GM06990 (cell line): ENCODE measurements around the gene CXorf58.
A peak's percentile ranks its signal among the peaks of the same experiment; 100 is the strongest.

Source experiments
- DNase-seq: peaks from one replicate; pipeline ENCODE4 v3.0.0-alpha.2; 2011; ENCODE audit not compliant: insufficient read length; ENCODE audit errors: extremely low read depth
- H3K27me3 ChIP-seq: replicated peaks from 2 replicates; pipeline ENCODE4 v1.6.0; 2011; ENCODE audit warnings: low read length; ENCODE audit not compliant: control insufficient read depth, insufficient read depth
- H3K36me3 ChIP-seq: 2 replicates; pipeline ENCODE4 v1.5.1; 2011; ENCODE audit warnings: low read length; ENCODE audit not compliant: control insufficient read depth, insufficient read depth
- H3K4me3 ChIP-seq: replicated peaks from 2 replicates; pipeline ENCODE4 v1.5.1; 2011; ENCODE audit warnings: low read depth, mild to moderate bottlenecking, control low read depth, low read length
- TF ChIP-seq, protein P1 (sequence below): IDR thresholded peaks from 2 replicates; pipeline ENCODE4 v1.5.1; 2011; ENCODE audit warnings: low read length, control low read depth, mild to moderate bottlenecking, inconsistent platforms; ENCODE audit not compliant: insufficient read depth, poor library complexity, severe bottlenecking

The CXorf58 gene

GRCh38 chrX:23907111-23907497 lies 702 bp upstream of the CXorf58 start:
- Histone ChIP-seq H3K4me3 (peak overlapping the region; percentile 73), H3K36me3 (no peaks in the 10 kb centered on the region), H3K27me3 (no peaks in the 10 kb centered on the region)
- no peak for DNase-seq
- TF ChIP-seq, protein P1, sequence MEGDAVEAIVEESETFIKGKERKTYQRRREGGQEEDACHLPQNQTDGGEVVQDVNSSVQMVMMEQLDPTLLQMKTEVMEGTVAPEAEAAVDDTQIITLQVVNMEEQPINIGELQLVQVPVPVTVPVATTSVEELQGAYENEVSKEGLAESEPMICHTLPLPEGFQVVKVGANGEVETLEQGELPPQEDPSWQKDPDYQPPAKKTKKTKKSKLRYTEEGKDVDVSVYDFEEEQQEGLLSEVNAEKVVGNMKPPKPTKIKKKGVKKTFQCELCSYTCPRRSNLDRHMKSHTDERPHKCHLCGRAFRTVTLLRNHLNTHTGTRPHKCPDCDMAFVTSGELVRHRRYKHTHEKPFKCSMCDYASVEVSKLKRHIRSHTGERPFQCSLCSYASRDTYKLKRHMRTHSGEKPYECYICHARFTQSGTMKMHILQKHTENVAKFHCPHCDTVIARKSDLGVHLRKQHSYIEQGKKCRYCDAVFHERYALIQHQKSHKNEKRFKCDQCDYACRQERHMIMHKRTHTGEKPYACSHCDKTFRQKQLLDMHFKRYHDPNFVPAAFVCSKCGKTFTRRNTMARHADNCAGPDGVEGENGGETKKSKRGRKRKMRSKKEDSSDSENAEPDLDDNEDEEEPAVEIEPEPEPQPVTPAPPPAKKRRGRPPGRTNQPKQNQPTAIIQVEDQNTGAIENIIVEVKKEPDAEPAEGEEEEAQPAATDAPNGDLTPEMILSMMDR = no peak

DNA sequence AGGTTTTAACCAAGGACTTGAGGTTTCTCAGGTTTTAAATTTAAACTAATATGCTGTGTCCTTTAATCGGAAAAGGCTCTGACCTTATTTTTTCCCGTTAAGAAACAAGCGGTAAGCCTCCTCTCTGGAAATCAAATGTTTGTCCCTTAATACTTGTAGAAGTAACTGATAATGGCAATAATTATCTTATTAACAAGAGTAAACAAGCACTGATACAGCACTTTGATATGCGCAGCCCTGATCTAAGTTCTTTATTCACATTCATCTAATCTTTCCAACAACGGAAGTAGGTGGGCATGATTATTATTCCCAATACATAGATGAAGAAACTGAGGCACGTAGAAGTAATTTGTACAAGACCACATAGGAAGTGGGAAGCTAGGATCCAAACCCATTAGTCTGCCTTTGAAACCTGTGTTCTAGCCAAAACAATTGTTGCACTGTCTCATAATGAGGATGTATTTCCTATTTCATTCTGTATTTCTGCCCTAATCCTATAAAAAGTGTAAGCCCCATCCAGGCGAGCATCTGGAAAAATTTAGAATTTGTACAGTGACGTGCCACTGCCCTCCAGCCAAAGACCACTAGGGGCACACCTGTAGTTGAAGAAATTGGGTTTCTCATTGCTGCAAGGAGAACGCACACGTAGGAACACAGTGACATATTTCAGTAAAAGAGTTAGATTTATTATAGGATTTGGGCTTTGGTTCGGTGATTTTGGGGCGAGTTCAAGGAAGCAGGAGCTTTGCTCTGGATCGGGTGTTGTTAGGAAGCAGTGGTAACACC lies 606 bp downstream of the CXorf58 start:
- no peak for DNase-seq
- peak overlapping the region; percentile 37; the same call in 1 of the 2 replicates for H3K4me3 ChIP-seq
- H3K27me3 ChIP-seq = no peaks in the 10 kb centered on the region
- no peaks in the 10 kb centered on the region for H3K36me3 ChIP-seq
- TF ChIP-seq, protein P1 = peak; percentile 62

DNA sequence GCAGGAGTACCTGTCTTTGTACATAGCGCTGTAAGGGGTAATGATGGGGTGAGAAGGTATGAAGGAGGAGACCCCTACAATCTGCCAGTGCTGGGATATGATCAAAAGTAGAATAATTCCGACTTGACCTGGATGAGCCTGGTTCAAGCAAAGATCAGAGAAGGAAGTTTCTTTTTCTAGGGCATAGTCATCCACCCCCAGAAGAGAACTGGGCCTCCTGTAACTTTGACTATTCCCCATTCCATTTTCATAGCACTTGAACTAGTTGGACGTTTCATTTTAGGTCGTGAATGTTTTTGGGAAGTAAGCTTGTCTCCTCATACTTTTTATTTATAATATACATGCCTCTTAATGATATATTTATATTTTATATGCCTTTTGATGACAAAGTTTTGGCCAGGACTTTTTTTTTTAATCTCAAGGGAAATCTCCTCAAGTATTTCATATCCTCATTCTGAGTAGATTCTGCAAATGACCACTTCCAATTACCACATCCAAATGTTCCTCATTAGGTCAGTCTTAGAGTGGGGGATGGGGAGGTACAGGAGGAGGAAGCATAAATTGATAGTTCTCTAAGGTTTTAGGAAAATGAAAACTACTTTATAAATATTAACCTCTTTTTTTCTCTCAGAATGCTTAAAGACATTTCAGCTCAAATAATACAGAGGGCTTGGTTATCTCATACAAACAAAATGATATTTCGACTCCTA lies 3.5 kb downstream of the CXorf58 start:
- Histone ChIP-seq H3K4me3 (no peak overlapping the region), H3K36me3 (no peaks in the 10 kb centered on the region), H3K27me3 (no peaks in the 10 kb centered on the region)
- TF ChIP-seq, protein P1 = no peak
- DNase-seq = no peak

DNA sequence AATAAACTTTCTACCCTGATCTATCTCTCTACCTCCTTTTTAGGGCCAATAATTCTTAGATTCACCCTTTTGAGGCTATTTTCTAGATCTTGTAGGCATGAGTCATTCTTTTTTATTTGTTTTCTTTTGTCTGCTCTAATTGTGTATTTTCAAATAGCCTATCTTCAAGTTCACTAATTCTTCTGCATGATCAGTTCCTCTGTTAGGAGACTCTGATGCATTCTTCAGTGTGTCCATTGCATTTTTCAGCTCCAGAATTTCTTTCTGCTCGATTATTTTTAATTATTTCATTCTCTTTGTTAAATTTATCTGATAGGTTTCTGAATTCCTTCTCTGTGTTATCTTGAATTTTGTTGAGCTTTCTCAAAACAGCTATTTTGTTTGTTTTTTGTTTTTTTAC lies 11.3 kb downstream of the CXorf58 start:
- Histone ChIP-seq H3K27me3 (no peaks in the 10 kb centered on the region), H3K4me3 (no peak overlapping the region), H3K36me3 (no peaks in the 10 kb centered on the region)
- DNase-seq = no peak
- TF ChIP-seq, protein P1 = no peak

DNA sequence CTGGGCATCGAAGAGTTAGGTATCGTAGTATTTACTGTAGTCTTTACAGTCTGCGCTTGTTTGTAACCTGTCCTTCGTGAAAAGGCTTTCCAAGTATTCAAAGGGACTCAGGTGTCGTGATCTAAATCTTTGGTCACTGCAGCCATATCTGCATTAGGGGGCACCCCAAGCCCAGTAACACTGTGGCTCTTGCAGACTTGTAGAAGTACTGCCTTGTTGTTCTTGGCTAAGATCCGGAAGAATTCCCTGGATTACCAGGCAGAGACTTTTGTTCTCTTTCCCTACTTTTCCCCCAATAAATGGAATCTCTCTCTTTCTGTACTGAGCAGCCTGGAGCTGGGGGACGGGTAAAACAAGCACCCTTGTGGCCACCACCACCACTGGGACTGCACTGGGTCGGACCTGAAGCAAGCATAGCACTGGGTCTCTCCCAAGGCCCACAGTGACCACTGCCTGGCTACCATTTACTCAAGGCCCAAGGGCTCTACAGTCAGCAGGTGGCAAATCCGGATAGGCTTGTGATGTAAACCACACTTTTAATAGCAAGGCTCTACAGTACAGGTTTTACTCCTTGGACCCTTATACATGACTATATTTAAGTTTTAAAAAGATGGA lies 12.0 kb downstream of the CXorf58 start:
- H3K27me3 ChIP-seq = no peaks in the 10 kb centered on the region
- TF ChIP-seq, protein P1 = peak; percentile 16
- no peak for DNase-seq

More for the DNA sequence above, 12.0 kb downstream of the CXorf58 start:
- Histone ChIP-seq H3K4me3 (no peak overlapping the region), H3K36me3 (no peaks in the 10 kb centered on the region)
